GM23338 (cell line): Measurements from ENCODE around the gene HSD17B1.

Source experiments
- CREB1 ChIP-seq: fragments of 250-450 bp; sonication (Bioruptor Pico); IDR thresholded peaks from 2 replicates; pipeline ENCODE4 v1.5.0; 2020; ENCODE audit warnings: low read depth, mild to moderate bottlenecking, moderate library complexity
- CTCF ChIP-seq, 2 experiments: fragments of 200-600 bp in 1 of 2; sonication (generic) in 1 of 2; conservative IDR thresholded peaks; 2 replicates each; pipeline versions ENCODE4 v1.5.1 to v1.6.1; 2016 to 2017; ENCODE audit warnings: antibody characterized with exemption in 2 of 2, low read depth in 2 of 2, mild to moderate bottlenecking in 2 of 2, moderate library complexity in 1 of 2
- ETS1 ChIP-seq: IDR thresholded peaks from 2 replicates; pipeline ENCODE4 v1.6.1; 2016; ENCODE audit warnings: antibody characterized with exemption
- EZH2 ChIP-seq: fragments of 200-600 bp; sonication (generic); IDR thresholded peaks from one replicate; pipeline ENCODE4 v1.8.0; 2017; ENCODE audit warnings: antibody characterized with exemption, mild to moderate bottlenecking, low read depth; ENCODE audit not compliant: unreplicated experiment
- EZH2phosphoT487 ChIP-seq: fragments of 200-600 bp; sonication (generic); IDR thresholded peaks from one replicate; pipeline ENCODE4 v1.8.1; 2018; ENCODE audit warnings: antibody characterized with exemption; ENCODE audit not compliant: unreplicated experiment
- JUNB ChIP-seq: IDR thresholded peaks from one replicate; pipeline ENCODE4 v1.6.1; 2016; ENCODE audit warnings: antibody characterized with exemption; ENCODE audit not compliant: unreplicated experiment
- NANOG ChIP-seq: IDR thresholded peaks from 2 replicates; pipeline ENCODE4 v1.6.1; 2016; ENCODE audit warnings: antibody characterized with exemption, borderline replicate concordance
- POLR2AphosphoS5 ChIP-seq: IDR thresholded peaks from 2 replicates; pipeline ENCODE4 v1.6.1; 2016; ENCODE audit warnings: antibody characterized with exemption, low read depth
- STAT1 ChIP-seq: IDR thresholded peaks from one replicate; pipeline ENCODE4 v1.6.1; 2016; ENCODE audit warnings: antibody characterized with exemption; ENCODE audit not compliant: unreplicated experiment
- ZNF114 ChIP-seq: fragments of 250-450 bp; sonication (Bioruptor Pico); IDR thresholded peaks from 2 replicates; pipeline ENCODE4 v1.5.0; 2020; ENCODE audit warnings: mild to moderate bottlenecking, moderate library complexity
- ZNF331 ChIP-seq: fragments of 250-450 bp; sonication (Bioruptor Pico); IDR thresholded peaks from 2 replicates; pipeline ENCODE4 v1.5.0; 2020; ENCODE audit warnings: low read depth, mild to moderate bottlenecking, moderate library complexity
- TF ChIP-seq, protein P1 (sequence below): IDR thresholded peaks from one replicate; pipeline ENCODE4 v1.6.1; 2018; ENCODE audit warnings: antibody characterized with exemption; ENCODE audit not compliant: unreplicated experiment
- TF ChIP-seq, protein P2 (sequence below): fragments of 250-450 bp; sonication (Bioruptor Pico); IDR thresholded peaks from 2 replicates; pipeline ENCODE4 v1.5.0; 2020; ENCODE audit warnings: mild to moderate bottlenecking, moderate library complexity

DNA sequence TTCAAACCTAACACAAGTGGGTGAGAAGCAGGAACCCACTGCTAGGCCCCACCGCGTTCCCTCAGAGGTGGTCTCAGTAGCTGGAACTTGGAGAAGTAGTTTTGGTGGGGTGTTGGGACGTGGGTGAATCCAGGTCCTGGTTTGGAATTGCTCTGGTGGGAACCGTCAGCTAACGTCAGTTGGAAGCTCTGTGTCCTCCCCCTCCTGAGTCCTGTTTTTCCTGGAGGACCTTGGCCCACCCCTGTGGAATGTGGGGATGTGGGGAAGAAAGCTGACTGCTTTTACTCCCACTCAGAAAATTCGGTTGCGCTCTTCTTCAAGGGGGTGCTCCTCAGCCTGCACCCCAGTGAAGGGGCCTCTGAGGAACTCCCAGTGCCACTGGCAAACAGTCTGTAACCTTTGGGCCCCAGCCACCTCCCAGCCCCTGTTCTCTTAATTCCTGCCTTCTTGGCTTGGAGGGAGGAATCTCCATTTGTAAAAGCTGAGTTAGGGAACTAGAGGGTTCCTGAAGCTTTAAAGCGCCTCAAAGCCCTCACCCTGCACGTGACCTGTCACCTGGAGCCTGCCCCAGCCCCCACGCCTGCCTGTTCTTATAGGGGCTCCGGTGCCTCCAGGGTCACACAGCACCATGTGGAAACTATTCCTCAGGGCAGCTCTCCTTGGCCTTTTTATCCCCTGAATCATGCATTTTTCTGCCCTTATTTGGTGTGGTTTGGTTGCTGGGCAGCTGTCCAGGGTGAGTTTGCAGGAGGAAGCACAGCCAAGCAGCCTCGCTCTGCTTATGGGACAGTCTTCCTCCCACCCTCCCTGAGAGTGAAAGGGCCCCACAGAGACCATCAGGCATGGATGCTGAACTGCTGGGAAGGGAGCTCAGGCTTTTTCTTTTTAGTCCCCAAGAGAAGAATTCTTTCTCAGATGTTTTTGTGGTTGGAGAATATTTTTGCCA is 32.9 kb upstream of the HSD17B1 start:
- TF ChIP-seq CTCF (conservative IDR thresholded peaks at IDR 0.05; ENCODE audit: low read depth in 2 of 2) (no peak), EZH2 (no peak), POLR2AphosphoS5 (0 out of 2 replicates have a peak, but pooled peaks have one; percentile 45), ETS1 (no peak), CREB1 (CRISPR knock-in tag) (no peak), EZH2phosphoT487 (no peak), NANOG (no peak), ZNF331 (CRISPR knock-in tag) (no peak), STAT1 (no peak), JUNB (no peak), ZNF114 (CRISPR knock-in tag) (no peak)
- TF ChIP-seq, protein P1, sequence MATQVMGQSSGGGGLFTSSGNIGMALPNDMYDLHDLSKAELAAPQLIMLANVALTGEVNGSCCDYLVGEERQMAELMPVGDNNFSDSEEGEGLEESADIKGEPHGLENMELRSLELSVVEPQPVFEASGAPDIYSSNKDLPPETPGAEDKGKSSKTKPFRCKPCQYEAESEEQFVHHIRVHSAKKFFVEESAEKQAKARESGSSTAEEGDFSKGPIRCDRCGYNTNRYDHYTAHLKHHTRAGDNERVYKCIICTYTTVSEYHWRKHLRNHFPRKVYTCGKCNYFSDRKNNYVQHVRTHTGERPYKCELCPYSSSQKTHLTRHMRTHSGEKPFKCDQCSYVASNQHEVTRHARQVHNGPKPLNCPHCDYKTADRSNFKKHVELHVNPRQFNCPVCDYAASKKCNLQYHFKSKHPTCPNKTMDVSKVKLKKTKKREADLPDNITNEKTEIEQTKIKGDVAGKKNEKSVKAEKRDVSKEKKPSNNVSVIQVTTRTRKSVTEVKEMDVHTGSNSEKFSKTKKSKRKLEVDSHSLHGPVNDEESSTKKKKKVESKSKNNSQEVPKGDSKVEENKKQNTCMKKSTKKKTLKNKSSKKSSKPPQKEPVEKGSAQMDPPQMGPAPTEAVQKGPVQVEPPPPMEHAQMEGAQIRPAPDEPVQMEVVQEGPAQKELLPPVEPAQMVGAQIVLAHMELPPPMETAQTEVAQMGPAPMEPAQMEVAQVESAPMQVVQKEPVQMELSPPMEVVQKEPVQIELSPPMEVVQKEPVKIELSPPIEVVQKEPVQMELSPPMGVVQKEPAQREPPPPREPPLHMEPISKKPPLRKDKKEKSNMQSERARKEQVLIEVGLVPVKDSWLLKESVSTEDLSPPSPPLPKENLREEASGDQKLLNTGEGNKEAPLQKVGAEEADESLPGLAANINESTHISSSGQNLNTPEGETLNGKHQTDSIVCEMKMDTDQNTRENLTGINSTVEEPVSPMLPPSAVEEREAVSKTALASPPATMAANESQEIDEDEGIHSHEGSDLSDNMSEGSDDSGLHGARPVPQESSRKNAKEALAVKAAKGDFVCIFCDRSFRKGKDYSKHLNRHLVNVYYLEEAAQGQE = peak; percentile 46
- TF ChIP-seq, protein P2, sequence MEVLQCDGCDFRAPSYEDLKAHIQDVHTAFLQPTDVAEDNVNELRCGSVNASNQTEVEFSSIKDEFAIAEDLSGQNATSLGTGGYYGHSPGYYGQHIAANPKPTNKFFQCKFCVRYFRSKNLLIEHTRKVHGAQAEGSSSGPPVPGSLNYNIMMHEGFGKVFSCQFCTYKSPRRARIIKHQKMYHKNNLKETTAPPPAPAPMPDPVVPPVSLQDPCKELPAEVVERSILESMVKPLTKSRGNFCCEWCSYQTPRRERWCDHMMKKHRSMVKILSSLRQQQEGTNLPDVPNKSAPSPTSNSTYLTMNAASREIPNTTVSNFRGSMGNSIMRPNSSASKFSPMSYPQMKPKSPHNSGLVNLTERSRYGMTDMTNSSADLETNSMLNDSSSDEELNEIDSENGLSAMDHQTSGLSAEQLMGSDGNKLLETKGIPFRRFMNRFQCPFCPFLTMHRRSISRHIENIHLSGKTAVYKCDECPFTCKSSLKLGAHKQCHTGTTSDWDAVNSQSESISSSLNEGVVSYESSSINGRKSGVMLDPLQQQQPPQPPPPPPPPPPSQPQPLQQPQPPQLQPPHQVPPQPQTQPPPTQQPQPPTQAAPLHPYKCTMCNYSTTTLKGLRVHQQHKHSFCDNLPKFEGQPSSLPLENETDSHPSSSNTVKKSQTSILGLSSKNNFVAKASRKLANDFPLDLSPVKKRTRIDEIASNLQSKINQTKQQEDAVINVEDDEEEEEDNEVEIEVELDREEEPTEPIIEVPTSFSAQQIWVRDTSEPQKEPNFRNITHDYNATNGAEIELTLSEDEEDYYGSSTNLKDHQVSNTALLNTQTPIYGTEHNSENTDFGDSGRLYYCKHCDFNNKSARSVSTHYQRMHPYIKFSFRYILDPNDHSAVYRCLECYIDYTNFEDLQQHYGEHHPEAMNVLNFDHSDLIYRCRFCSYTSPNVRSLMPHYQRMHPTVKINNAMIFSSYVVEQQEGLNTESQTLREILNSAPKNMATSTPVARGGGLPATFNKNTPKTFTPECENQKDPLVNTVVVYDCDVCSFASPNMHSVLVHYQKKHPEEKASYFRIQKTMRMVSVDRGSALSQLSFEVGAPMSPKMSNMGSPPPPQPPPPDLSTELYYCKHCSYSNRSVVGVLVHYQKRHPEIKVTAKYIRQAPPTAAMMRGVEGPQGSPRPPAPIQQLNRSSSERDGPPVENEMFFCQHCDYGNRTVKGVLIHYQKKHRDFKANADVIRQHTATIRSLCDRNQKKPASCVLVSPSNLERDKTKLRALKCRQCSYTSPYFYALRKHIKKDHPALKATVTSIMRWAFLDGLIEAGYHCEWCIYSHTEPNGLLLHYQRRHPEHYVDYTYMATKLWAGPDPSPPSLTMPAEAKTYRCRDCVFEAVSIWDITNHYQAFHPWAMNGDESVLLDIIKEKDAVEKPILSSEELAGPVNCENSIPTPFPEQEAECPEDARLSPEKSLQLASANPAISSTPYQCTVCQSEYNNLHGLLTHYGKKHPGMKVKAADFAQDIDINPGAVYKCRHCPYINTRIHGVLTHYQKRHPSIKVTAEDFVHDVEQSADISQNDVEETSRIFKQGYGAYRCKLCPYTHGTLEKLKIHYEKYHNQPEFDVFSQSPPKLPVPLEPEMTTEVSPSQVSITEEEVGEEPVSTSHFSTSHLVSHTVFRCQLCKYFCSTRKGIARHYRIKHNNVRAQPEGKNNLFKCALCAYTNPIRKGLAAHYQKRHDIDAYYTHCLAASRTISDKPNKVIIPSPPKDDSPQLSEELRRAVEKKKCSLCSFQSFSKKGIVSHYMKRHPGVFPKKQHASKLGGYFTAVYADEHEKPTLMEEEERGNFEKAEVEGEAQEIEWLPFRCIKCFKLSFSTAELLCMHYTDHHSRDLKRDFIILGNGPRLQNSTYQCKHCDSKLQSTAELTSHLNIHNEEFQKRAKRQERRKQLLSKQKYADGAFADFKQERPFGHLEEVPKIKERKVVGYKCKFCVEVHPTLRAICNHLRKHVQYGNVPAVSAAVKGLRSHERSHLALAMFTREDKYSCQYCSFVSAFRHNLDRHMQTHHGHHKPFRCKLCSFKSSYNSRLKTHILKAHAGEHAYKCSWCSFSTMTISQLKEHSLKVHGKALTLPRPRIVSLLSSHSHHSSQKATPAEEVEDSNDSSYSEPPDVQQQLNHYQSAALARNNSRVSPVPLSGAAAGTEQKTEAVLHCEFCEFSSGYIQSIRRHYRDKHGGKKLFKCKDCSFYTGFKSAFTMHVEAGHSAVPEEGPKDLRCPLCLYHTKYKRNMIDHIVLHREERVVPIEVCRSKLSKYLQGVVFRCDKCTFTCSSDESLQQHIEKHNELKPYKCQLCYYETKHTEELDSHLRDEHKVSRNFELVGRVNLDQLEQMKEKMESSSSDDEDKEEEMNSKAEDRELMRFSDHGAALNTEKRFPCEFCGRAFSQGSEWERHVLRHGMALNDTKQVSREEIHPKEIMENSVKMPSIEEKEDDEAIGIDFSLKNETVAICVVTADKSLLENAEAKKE (CRISPR knock-in tag) = no peak
